Liver (tissue), 9 donors: ENCODE measurements around the gene KAZN. TPM values are rescaled to one million over a fixed set of nuclear protein-coding genes. Genes with fewer than 3 reads are reported as not detected.

Source experiments
- DNase-seq: peaks from one replicate; pipeline ENCODE4 v3.0.0-alpha.2; 2017; ENCODE audit warnings: low spot score
- H3K27ac ChIP-seq, 2 donors: one replicate each; pipeline ENCODE4 v1.7.0; 2013; ENCODE audit warnings: inconsistent platforms in 2 of 2, low read length in 2 of 2, control low read depth in 1 of 2, low read depth in 1 of 2, mild to moderate bottlenecking in 1 of 2
- H3K27me3 ChIP-seq, 4 donors: one replicate each; pipeline versions ENCODE4 v1.6.1 to v1.7.0; 2013; ENCODE audit warnings: low read length in 3 of 4, inconsistent platforms in 1 of 4, mild to moderate bottlenecking in 1 of 4, moderate library complexity in 1 of 4; ENCODE audit not compliant: control insufficient read depth in 4 of 4, insufficient read depth in 4 of 4
- H3K36me3 ChIP-seq, 4 donors: one replicate each; pipeline versions ENCODE4 v1.6.1 to v1.7.0; 2013; ENCODE audit warnings: low read length in 3 of 4, mild to moderate bottlenecking in 3 of 4, low read depth in 1 of 4, moderate library complexity in 1 of 4; ENCODE audit not compliant: control insufficient read depth in 4 of 4, insufficient read depth in 3 of 4
- H3K4me1 ChIP-seq, 4 donors: one replicate each; pipeline versions ENCODE4 v1.6.1 to v1.7.0; 2013; ENCODE audit warnings: low read length in 3 of 4, mild to moderate bottlenecking in 3 of 4, moderate library complexity in 1 of 4; ENCODE audit not compliant: control insufficient read depth in 4 of 4, insufficient read depth in 4 of 4
- H3K4me3 ChIP-seq, 3 donors: one replicate each; pipeline versions ENCODE4 v1.6.1 to v1.7.0; 2013; ENCODE audit warnings: low read length in 3 of 3, control low read depth in 1 of 3, low read depth in 1 of 3, mild to moderate bottlenecking in 1 of 3
- H3K9ac ChIP-seq, 2 donors: one replicate each; pipeline ENCODE4 v1.7.0; 2013; ENCODE audit warnings: low read length in 2 of 2, mild to moderate bottlenecking in 2 of 2, moderate library complexity in 2 of 2, control low read depth in 1 of 2, low read depth in 1 of 2
- H3K9me3 ChIP-seq, 4 donors: one replicate each; pipeline versions ENCODE4 v1.6.1 to v1.7.0; 2013; ENCODE audit warnings: low read length in 3 of 4; ENCODE audit not compliant: control insufficient read depth in 4 of 4
- EGR1 ChIP-seq, 2 donors: IDR thresholded peaks; 2 replicates each; pipeline ENCODE4 v1.6.1; 2016 to 2018; ENCODE audit warnings: antibody characterized with exemption in 2 of 2, low read depth in 2 of 2
- FOXA1 ChIP-seq: IDR thresholded peaks from 2 replicates; pipeline ENCODE4 v1.6.1; 2016; ENCODE audit warnings: antibody characterized with exemption
- FOXA2 ChIP-seq: IDR thresholded peaks from 2 replicates; pipeline ENCODE4 v1.6.1; 2016; ENCODE audit warnings: antibody characterized with exemption
- GABPA ChIP-seq, 2 donors: IDR thresholded peaks in 1 of 2; conservative IDR thresholded peaks in 1 of 2; 2 replicates each; pipeline ENCODE4 v1.6.1; 2016; ENCODE audit warnings: antibody characterized with exemption in 2 of 2, mild to moderate bottlenecking in 1 of 2, moderate library complexity in 1 of 2
- HNF4A ChIP-seq, 2 donors: conservative IDR thresholded peaks; 2 replicates each; pipeline ENCODE4 v1.6.1; 2016; ENCODE audit warnings: antibody characterized with exemption in 2 of 2, mild to moderate bottlenecking in 2 of 2
- HNF4G ChIP-seq: IDR thresholded peaks from 2 replicates; pipeline ENCODE4 v1.6.1; 2016; ENCODE audit warnings: antibody characterized with exemption
- JUND ChIP-seq, 2 donors: IDR thresholded peaks; 2 replicates each; pipeline ENCODE4 v1.6.1; 2016; ENCODE audit warnings: antibody characterized with exemption in 2 of 2
- NR2F2 ChIP-seq: IDR thresholded peaks from 2 replicates; pipeline ENCODE4 v1.6.1; 2016; ENCODE audit warnings: antibody characterized with exemption
- RXRA ChIP-seq, 2 donors: IDR thresholded peaks; 2 replicates each; pipeline ENCODE4 v1.6.1; 2017 to 2018; ENCODE audit warnings: antibody characterized with exemption in 2 of 2, mild to moderate bottlenecking in 1 of 2
- YY1 ChIP-seq: IDR thresholded peaks from 2 replicates; pipeline ENCODE4 v1.6.1; 2016; ENCODE audit warnings: antibody characterized with exemption, mild to moderate bottlenecking
- WGBS: extraction: QIAGEN DNeasy Blood & Tissue Kit; methylation state at CpG from one replicate; pipeline ENCODE4 v1.1.7; 2013; 5-methylcytosine and 5-hydroxymethylcytosine counted together
- polyA plus RNA-seq, 2 donors: library from polyadenylated mRNA; stranded (reverse) in 1 of 2; unstranded in 1 of 2; fragments of 200-250 nt in 1 of 2; fragments of >200 nt in 1 of 2; fragmentation: Nextera tagmentation in 1 of 2; extraction: Ambion mirVana in 1 of 2; gene quantifications; one replicate each; pipeline versions ENCODE4 v1.2.1 to v1.2.3, GENCODE V29; 2013 to 2015
- total RNA-seq, 2 donors: library from RNA; depleted of rRNA; stranded (reverse); fragments of >200 nt; gene quantifications; one replicate each; pipeline ENCODE4 v1.2.3, GENCODE V29; 2014
- TF ChIP-seq, protein P1 (sequence below): IDR thresholded peaks from 2 replicates; pipeline ENCODE4 v1.6.1; 2016; ENCODE audit warnings: antibody characterized with exemption, mild to moderate bottlenecking
- TF ChIP-seq, protein P2 (sequence below): IDR thresholded peaks from 2 replicates; pipeline ENCODE4 v1.6.1; 2016; ENCODE audit warnings: antibody characterized with exemption
- TF ChIP-seq, protein P3 (sequence below): fragments of 150-350 bp; IDR thresholded peaks from 2 replicates; pipeline ENCODE4 v1.5.1; 2017; ENCODE audit warnings: improper control_type of control experiment, low read depth, low read length; ENCODE audit not compliant: missing input control
- TF ChIP-seq, protein P4 (sequence below): IDR thresholded peaks from 2 replicates; pipeline ENCODE4 v1.6.1; 2016; ENCODE audit warnings: antibody characterized with exemption
- donor health status: healthy.
- donor health status: healthy.
- donor health status: healthy.
- donor health status: healthy.
- donor health status: healthy.

Gene KAZN
- total and polyA plus RNA-seq, 4 donors, result 1.9 to 6.9 (median 2.4) TPM

DNA sequence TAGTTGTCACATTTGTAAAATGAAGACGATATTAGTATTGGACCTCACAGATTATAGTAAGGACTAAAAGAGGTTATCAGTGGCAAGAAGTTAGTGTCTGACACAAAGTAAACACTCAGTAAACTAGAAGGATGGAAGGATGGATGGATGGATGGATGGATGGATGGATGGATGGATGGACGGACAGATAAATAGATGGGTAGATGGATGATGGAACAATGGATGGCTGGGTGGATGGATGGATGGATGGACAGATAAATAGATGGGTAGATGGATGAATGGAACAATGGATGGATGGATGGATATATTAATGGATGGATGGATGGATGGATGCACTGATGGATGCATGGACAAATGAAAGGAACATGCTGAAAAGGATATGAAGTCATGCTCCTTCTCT is 22.3 kb upstream of the KAZN start (continued):
- TF ChIP-seq, protein P1, sequence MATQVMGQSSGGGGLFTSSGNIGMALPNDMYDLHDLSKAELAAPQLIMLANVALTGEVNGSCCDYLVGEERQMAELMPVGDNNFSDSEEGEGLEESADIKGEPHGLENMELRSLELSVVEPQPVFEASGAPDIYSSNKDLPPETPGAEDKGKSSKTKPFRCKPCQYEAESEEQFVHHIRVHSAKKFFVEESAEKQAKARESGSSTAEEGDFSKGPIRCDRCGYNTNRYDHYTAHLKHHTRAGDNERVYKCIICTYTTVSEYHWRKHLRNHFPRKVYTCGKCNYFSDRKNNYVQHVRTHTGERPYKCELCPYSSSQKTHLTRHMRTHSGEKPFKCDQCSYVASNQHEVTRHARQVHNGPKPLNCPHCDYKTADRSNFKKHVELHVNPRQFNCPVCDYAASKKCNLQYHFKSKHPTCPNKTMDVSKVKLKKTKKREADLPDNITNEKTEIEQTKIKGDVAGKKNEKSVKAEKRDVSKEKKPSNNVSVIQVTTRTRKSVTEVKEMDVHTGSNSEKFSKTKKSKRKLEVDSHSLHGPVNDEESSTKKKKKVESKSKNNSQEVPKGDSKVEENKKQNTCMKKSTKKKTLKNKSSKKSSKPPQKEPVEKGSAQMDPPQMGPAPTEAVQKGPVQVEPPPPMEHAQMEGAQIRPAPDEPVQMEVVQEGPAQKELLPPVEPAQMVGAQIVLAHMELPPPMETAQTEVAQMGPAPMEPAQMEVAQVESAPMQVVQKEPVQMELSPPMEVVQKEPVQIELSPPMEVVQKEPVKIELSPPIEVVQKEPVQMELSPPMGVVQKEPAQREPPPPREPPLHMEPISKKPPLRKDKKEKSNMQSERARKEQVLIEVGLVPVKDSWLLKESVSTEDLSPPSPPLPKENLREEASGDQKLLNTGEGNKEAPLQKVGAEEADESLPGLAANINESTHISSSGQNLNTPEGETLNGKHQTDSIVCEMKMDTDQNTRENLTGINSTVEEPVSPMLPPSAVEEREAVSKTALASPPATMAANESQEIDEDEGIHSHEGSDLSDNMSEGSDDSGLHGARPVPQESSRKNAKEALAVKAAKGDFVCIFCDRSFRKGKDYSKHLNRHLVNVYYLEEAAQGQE, result no peak

DNA sequence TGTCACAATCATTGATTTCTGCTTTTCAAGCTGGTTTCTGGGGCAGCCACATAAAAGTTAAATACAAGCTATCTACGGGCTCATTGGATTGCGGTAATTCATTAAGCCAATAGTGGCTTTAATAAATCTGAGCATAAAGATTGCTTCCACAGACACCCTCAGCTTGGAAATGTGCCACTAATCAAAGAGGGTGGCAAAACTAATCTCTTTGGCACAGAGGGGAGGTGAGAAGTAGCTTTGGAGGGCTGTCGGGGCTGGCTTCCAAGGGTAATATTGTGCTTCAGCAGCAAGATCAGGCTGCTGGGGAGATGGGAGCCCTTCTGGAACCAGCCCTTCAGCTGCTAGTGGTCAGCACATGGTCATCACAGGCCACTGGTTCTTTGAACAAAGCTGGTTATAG is 21.2 kb upstream of the KAZN start:
- no peak for DNase-seq
- Histone ChIP-seq H3K9ac (no peak overlapping the region), H3K4me3 (no peak overlapping the region), H3K36me3 (no peaks in the 10 kb centered on the region), H3K27ac (no peak overlapping the region), H3K9me3 (peaks cover 0 to 3% (median 0%) of the 10 kb centered on the region in 4 donors), H3K4me1 (no peaks in the 10 kb centered on the region), H3K27me3 (peaks cover 0 to 3% (median 0%) of the 10 kb centered on the region in 4 donors)
- WGBS, result 83% methylated on average over 3 of the region's 3 CpGs
- no peak for TF ChIP-seq GABPA (IDR thresholded peaks at IDR 0.05 in 1 of 2, conservative IDR thresholded peaks at IDR 0.05 in 1 of 2)
- TF ChIP-seq FOXA1, result no peak
- TF ChIP-seq, protein P2, sequence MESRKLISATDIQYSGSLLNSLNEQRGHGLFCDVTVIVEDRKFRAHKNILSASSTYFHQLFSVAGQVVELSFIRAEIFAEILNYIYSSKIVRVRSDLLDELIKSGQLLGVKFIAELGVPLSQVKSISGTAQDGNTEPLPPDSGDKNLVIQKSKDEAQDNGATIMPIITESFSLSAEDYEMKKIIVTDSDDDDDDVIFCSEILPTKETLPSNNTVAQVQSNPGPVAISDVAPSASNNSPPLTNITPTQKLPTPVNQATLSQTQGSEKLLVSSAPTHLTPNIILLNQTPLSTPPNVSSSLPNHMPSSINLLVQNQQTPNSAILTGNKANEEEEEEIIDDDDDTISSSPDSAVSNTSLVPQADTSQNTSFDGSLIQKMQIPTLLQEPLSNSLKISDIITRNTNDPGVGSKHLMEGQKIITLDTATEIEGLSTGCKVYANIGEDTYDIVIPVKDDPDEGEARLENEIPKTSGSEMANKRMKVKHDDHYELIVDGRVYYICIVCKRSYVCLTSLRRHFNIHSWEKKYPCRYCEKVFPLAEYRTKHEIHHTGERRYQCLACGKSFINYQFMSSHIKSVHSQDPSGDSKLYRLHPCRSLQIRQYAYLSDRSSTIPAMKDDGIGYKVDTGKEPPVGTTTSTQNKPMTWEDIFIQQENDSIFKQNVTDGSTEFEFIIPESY, result no peak
- no peak for TF ChIP-seq RXRA (IDR thresholded peaks at IDR 0.05)
- TF ChIP-seq EGR1 (IDR thresholded peaks at IDR 0.05; ENCODE audit: low read depth in 2 of 2), result no peak
- no peak for TF ChIP-seq HNF4G
- TF ChIP-seq, protein P3, sequence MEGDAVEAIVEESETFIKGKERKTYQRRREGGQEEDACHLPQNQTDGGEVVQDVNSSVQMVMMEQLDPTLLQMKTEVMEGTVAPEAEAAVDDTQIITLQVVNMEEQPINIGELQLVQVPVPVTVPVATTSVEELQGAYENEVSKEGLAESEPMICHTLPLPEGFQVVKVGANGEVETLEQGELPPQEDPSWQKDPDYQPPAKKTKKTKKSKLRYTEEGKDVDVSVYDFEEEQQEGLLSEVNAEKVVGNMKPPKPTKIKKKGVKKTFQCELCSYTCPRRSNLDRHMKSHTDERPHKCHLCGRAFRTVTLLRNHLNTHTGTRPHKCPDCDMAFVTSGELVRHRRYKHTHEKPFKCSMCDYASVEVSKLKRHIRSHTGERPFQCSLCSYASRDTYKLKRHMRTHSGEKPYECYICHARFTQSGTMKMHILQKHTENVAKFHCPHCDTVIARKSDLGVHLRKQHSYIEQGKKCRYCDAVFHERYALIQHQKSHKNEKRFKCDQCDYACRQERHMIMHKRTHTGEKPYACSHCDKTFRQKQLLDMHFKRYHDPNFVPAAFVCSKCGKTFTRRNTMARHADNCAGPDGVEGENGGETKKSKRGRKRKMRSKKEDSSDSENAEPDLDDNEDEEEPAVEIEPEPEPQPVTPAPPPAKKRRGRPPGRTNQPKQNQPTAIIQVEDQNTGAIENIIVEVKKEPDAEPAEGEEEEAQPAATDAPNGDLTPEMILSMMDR, result no peak
- no peak for TF ChIP-seq YY1
- TF ChIP-seq JUND (IDR thresholded peaks at IDR 0.05), result no peak
- TF ChIP-seq FOXA2, result no peak
- TF ChIP-seq NR2F2, result no peak
- TF ChIP-seq, protein P1, result no peak
- TF ChIP-seq HNF4A (conservative IDR thresholded peaks at IDR 0.05), result no peak
- TF ChIP-seq, protein P4, sequence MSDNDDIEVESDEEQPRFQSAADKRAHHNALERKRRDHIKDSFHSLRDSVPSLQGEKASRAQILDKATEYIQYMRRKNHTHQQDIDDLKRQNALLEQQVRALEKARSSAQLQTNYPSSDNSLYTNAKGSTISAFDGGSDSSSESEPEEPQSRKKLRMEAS, result no peak
